ENCODE data around the gene POU2F1.

DNA sequence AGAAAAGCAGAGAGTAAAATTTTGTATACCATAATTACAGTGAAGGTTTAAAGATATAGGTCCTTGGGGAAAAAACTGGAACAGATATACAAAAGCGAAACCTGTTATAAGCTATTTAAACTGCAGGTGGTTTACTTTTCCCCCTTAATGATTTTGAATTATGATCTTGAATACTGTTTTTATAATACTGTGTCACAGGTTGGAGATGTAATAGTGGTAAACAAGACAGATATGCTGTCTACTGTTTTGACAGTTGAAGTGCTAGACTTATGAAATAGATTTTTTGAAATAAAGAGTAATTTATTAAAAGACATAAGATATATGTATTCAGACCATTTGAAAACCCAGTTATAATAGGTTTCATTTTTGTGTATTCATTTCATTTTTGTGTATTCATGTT is 168.3 kb downstream of the POU2F1 start:
- TF ChIP-seq ZNF384 (IDR thresholded peaks at IDR 0.05), result no peak
- TF ChIP-seq SUZ12 (IDR thresholded peaks at IDR 0.05), result no peak
- TF ChIP-seq SP1 (IDR thresholded peaks at IDR 0.05), result no peak

All from HEK293T (cell line).